T-helper 2 cell (primary cell): ENCODE measurements around the gene DYNLRB2.

ENCODE experiments used
- DNase-seq, 5 experiments: peaks; one replicate each; pipeline versions ENCODE4 v3.0.0 to v3.0.0-alpha.2; 2012 to 2022
- total RNA-seq, 2 donors: gene quantifications; one replicate each; lab custom pipeline; 2026; lab: John Stamatoyannopoulos, UW

DYNLRB2 gene
- total RNA-seq: 0 to 0.13 reads per million in 2 donors

DNA sequence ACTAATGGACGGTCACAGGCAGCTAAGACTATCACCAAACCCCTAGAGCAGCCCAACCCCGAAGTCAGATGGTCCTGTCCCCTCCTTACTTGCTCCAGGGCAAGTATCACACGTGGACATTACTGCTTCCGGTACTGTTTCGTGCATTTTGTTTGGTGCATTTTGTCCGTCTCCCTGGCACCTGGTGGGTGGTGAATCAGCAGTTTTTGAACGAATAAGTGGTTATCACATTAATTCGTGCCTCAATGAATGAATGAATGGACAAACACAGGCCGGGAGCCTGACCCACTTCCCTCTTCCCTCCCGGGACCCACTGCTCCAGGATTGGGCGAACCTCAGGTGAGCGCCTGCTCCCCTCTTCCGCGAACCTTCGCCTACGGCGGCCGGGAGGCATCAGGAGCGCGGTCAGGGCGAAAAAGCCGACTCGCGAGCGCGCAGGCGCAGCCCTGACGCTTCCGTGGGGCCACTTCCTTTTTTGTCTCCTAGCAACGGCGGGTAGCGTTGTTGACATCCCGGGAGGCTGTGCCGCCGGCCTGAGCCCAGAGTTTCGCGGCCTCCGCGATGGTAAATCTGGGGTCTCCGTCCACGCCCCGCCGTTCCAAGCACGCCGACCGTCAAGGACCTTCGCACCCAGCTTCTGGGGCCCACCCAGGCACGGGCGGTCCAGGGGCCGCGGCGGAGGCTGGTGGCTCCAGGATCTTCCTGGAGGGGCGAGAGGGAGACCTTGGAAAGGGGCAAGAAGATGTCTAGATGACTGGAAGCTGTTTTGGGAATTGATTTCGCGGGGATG is at the start of gene DYNLRB2:
Gene DYNLRB2, plus strand, starts transcription at position 478 of the 790 bp plus-strand sequence. Its CDS starts 84 bp downstream, at position 562.
- DNase-seq: peak; percentile 76 to 98 (median 86)

- peak in 1 of 5 experiments; percentile 3 for DNase-seq
Measured at GRCh38 chr16:80500116-80500859, 40.5 kb upstream of the DYNLRB2 start.

- DNase-seq: no peak
Measured at GRCh38 chr16:80500961-80501525, 39.8 kb upstream of the DYNLRB2 start.

GRCh38 chr16:80503107-80503506 is 37.7 kb upstream of the DYNLRB2 start:
- DNase-seq: no peak

DNA sequence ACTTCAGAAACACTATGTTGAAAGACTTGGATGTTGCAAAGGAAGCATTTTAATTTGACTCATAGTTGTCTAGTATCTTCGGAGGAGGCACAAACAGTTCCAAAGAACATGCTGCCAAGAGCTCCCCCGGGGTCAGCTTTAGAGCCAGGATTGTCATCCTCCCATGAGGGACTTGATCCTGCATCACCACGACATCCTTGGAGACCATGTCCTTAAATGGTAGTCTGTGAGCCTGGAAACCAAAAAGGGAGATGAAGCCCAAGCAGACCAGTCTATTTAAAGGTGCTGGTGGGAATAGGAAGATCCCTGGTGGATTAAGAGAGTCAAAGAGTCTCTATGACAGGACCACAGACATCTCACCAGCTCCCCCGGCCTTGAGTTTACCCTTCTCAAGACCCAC is 33.3 kb upstream of the DYNLRB2 start:
- no peak for DNase-seq

GRCh38 chr16:80509872-80510271 is 30.9 kb upstream of the DYNLRB2 start:
- DNase-seq: no peak

DNA sequence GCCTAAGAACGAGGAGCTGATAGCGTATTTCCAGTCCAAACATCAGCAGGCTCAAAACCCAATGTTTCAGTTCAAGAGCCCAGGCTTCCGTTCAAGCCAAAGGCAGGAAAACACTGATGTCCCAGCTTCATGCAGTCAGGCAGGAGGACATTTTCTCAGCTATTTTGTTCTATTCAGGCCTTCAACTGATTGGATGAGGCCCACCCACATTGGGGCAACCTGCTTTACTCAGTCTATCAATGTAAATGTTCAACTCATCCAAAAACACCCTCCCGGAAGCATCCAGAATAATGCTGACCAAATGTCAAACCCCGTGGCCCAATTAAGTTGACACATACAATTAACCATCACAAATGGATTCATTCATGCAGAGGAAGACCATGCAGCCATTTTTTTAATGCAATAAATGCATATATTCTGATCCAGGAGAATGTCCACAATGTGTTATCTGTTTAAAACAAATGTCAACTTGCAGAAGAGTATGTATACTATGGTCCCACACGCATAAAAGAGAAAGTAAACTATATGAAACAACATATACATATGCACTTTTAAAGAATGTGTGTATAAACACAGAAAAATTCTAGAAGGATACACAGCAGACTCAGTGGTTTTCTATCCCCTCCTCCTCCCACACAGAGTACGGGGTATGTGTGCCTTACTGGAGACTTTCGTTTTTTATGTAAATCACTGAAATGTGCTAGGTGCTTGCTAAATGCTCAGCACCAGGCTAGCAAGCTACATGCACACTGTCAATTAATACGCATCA is 28.8 kb upstream of the DYNLRB2 start:
- DNase-seq: no peak

GRCh38 chr16:80512593-80512853 is 28.3 kb upstream of the DYNLRB2 start:
- DNase-seq: no peak

- no peak for DNase-seq
Measured at GRCh38 chr16:80515374-80515773, 25.4 kb upstream of the DYNLRB2 start.

DNA sequence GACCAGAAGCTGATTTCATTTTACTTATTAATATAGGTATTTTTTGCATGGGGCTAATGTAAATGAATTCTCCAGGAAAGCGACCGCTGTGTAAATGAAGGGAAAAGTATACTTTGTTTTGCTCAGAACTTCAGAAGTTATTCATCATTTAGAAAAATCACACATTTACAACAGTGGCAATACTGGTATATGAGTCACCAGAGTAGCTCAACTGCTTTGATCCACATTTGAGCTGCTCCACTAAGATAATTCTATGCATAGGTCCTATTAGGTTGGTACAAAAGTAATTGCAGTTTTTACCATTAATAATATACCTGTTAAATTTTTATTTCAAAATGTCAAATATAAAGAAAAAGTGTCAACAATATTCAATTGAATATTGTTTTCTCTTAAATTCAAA is 22.9 kb upstream of the DYNLRB2 start:
- DNase-seq: no peak

GRCh38 chr16:80518436-80518835 is 22.4 kb upstream of the DYNLRB2 start:
- peak in 1 of 5 experiments; percentile 75 for DNase-seq

DNA sequence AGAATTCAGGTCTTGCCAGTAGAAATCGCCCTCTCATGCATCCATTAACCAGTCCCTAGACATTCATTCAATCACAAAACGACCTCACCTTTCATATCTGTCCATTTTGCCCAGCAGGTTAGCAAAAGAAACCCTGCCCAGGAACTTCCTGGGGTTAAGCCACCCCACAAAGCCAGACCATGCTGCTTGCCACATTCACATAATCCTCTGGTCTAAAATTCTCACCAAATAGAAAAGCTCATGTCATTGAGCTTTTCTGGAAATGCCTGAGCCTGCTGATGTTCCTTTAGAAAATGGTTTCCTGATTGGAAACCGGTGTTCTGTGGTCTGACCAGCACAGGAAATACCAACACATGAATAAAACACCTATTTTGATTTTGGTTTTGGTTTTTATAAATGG is 21.6 kb upstream of the DYNLRB2 start:
- peak in 1 of 5 experiments; percentile 16 for DNase-seq

GRCh38 chr16:80525420-80525819 is 15.4 kb upstream of the DYNLRB2 start:
- DNase-seq: no peak

- DNase-seq: peak in 4 of 5 experiments; percentile 18 to 78 (median 32)
Measured at GRCh38 chr16:80526418-80527061, 14.3 kb upstream of the DYNLRB2 start.

GRCh38 chr16:80527297-80527696 is 13.5 kb upstream of the DYNLRB2 start:
- peak in 3 of 5 experiments; percentile 5 to 83 (median 22) for DNase-seq

DNA sequence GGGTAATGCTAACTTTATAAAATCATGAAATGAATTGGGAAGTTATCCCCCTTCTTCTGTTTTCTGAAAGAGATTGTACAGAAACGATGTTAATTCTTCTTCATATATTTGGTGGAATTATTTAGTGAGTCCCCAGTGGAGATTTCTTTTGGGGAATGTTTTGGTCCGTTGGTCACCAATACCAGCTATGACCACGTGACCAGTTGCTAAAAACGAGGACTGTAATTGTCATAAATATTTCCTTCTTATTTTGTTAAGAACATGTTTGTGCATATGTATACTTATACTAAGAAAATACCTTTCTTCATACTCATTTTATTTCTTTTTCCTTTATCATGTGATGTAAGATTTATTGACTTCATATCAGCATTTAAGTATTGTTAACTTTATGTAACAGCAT is 10.3 kb upstream of the DYNLRB2 start:
- DNase-seq: no peak

- DNase-seq: peak in 1 of 5 experiments; percentile 89
Measured at GRCh38 chr16:80536238-80536637, 4.6 kb upstream of the DYNLRB2 start.

DNA sequence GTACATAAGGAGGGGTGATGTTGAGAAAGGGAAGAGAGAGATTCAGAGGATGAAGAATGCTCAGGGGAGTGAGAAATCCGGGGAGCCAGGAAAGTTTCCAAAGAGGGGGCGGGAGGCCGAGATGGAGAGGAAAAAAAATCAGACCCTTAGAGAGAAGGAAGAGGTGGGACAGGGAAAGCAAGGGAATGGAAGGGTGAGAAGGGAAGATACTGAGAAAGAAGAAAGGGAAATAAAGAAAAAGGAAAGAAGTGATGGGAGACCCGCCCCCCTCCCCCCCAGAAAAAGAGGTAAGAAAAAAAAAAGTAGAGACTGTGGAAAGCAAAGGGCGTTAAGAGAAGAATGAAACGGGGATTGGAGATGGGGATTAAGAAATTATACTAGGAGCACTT is 507 bp downstream of the DYNLRB2 start:
- no peak for DNase-seq

- DNase-seq: no peak
Measured at GRCh38 chr16:80543162-80543561, 2.4 kb downstream of the DYNLRB2 start.

DNA sequence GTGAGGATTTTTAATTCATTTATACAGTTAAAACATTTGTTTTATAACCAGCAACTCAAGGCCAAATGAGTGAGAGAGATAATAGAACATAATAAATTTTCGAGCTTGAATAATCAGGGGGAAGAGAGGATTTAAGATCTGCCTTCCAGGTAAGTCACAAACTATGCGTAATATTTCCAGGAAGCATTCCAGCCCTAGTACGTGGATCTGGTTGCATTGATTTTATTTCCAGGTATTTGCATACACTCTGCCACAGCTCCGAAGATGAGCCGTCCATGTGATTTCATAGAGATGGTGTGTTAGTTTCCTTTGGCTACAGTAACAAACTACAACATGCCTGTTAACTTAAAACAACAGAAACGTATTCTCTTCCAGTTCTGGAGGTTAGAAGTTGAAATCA is 3.5 kb downstream of the DYNLRB2 start:
- DNase-seq: no peak

GRCh38 chr16:80546249-80546648 is 5.5 kb downstream of the DYNLRB2 start:
- DNase-seq: no peak

- DNase-seq: peak in 1 of 5 experiments; percentile 72
Measured at GRCh38 chr16:80547145-80547544, 6.4 kb downstream of the DYNLRB2 start.
